Tibial artery (tissue), 4 donors: ENCODE measurements around the gene HDDC3.

Experiments
- DNase-seq, 2 donors: peaks; one replicate each; pipeline ENCODE4 v3.0.0-alpha.2; 2019
- H3K27ac ChIP-seq, 2 donors: fragments of 200-600 bp; sonication (generic) in 1 of 2; 1 replicate in 1 of 2; 2 replicates in 1 of 2; pipeline ENCODE4 v1.5.1; 2018 to 2019; ENCODE audit warnings: mild to moderate bottlenecking in 1 of 2
- H3K27me3 ChIP-seq, 2 donors: fragments of 200-600 bp; sonication (generic) in 1 of 2; one replicate each; pipeline versions ENCODE4 v1.5.1 to v1.6.0; 2016 to 2019
- H3K36me3 ChIP-seq, 3 donors: fragments of 200-600 bp; sonication (generic) in 2 of 3; one replicate each; pipeline ENCODE4 v1.5.1; 2016 to 2019; ENCODE audit warnings: mild to moderate bottlenecking in 2 of 3
- H3K4me1 ChIP-seq, 4 donors: fragments of 200-600 bp; sonication (generic) in 2 of 4; 1 replicate in 3 of 4; 2 replicates in 1 of 4; pipeline ENCODE4 v1.5.1; 2016 to 2019
- H3K4me3 ChIP-seq, 2 donors: fragments of 200-600 bp; sonication (generic) in 1 of 2; 1 replicate in 1 of 2; 2 replicates in 1 of 2; pipeline ENCODE4 v1.5.1; 2018 to 2019; ENCODE audit warnings: mild to moderate bottlenecking in 2 of 2
- H3K9me3 ChIP-seq, 3 donors: fragments of 200-600 bp; sonication (generic) in 1 of 3; one replicate each; pipeline ENCODE4 v1.5.1; 2016 to 2019
- intact Hi-C: fragments of 100-400 bp; cut with DNase I; formaldehyde crosslinking; loops from one replicate; pipeline ENCODE4 v1.15.0; 2023; ENCODE audit warnings: low total_unique reads
- TF ChIP-seq, protein P1 (sequence below), 2 experiments: fragments of 200-600 bp in 1 of 2; fragments of 450-650 bp in 1 of 2; IDR thresholded peaks; one replicate each; pipeline ENCODE4 v1.5.1; 2017 to 2019; ENCODE audit warnings: antibody characterized with exemption in 2 of 2, mild to moderate bottlenecking in 1 of 2, moderate library complexity in 1 of 2

The HDDC3 gene

DNA sequence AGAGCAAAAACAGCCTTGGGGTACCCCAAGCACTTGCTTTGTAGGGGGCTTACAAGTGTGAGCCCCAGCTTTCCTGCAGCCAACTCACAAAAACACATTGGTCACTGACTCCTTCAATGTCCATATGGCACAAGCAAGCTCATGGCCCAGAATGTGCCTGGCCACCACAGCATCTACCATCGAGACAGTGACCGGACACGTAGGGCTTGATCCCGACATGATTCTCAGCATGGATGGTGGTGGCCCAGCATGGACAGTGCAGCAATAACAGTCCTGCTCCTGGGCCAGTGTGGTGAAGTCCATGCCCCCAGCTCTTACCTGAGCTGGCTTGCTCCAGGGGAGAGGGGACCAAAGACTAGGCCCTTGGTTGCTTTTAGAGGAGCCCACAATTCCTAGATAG, 8.7 kb upstream of the HDDC3 start:
- Histone ChIP-seq H3K4me1 (peaks cover 0 to 11% (median 8%) of the 10 kb centered on the region in 4 donors), H3K27me3 (no peaks in the 10 kb centered on the region), H3K27ac (no peak overlapping the region), H3K36me3 (peaks cover 65 to 96% (median 78%) of the 10 kb centered on the region in 3 donors), H3K4me3 (no peak overlapping the region), H3K9me3 (no peaks in the 10 kb centered on the region)
- TF ChIP-seq, protein P1, sequence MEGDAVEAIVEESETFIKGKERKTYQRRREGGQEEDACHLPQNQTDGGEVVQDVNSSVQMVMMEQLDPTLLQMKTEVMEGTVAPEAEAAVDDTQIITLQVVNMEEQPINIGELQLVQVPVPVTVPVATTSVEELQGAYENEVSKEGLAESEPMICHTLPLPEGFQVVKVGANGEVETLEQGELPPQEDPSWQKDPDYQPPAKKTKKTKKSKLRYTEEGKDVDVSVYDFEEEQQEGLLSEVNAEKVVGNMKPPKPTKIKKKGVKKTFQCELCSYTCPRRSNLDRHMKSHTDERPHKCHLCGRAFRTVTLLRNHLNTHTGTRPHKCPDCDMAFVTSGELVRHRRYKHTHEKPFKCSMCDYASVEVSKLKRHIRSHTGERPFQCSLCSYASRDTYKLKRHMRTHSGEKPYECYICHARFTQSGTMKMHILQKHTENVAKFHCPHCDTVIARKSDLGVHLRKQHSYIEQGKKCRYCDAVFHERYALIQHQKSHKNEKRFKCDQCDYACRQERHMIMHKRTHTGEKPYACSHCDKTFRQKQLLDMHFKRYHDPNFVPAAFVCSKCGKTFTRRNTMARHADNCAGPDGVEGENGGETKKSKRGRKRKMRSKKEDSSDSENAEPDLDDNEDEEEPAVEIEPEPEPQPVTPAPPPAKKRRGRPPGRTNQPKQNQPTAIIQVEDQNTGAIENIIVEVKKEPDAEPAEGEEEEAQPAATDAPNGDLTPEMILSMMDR (IDR thresholded peaks at IDR 0.05), result no peak
- intact Hi-C loops, result no loop called here
- no peak for DNase-seq

DNA sequence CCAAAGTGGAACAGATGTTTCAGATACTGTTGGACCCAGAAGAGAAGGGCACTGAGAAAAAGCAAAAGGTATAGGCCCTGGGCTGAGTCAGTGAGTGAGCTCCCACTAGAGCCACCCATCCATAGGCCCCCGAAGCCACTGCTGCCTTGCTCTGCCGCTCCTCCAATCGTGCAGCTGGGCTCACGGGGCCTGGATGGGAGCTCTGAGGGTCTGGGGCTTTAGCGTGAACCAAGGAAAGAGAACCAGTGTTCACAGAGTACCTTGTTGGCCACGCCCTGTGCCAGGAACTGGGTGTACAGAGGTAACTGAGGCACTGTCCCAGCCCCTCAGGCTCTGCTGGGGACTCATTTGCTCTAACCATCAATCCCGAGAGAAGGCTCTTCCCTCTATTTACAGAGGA, 7.4 kb upstream of the HDDC3 start:
- peaks cover 0 to 17% (median 15%) of the 10 kb centered on the region in 4 donors for H3K4me1 ChIP-seq
- no peak overlapping the region for H3K27ac ChIP-seq
- no peak for DNase-seq
- H3K27me3 ChIP-seq, result no peaks in the 10 kb centered on the region
- intact Hi-C loops, result loop anchor here (10.0 kb wide), 1 partner anchor 325 kb away; no protein-coding TSS in a partner anchor
- peaks cover 58 to 84% (median 65%) of the 10 kb centered on the region in 3 donors for H3K36me3 ChIP-seq
- no peak overlapping the region for H3K4me3 ChIP-seq
- H3K9me3 ChIP-seq, result no peaks in the 10 kb centered on the region
- TF ChIP-seq, protein P1 (IDR thresholded peaks at IDR 0.05), result no peak

DNA sequence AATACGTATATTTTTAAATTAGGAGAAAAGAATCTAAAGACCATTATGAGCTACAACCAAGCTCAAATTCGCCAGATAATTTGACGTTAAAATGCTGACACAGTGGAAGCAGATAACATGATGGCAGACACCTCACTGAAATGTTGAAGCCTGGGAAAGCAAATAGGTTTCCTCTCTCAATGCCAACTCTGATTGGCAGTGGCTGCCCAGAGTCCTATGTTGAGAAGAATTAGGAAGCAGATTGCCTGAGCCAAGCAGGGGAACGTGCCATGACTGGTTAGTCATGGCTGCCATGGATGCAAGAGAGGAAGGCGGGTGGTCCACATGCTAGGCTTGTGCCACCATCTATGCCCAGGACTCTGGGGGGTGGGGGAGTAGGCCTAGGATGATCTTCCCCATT, 5.9 kb upstream of the HDDC3 start:
- Histone ChIP-seq H3K4me3 (no peak overlapping the region), H3K4me1 (peaks cover 0 to 27% (median 25%) of the 10 kb centered on the region in 4 donors), H3K36me3 (peaks cover 43 to 69% (median 50%) of the 10 kb centered on the region in 3 donors), H3K27ac (no peak overlapping the region), H3K27me3 (no peaks in the 10 kb centered on the region), H3K9me3 (no peaks in the 10 kb centered on the region)
- TF ChIP-seq, protein P1 (IDR thresholded peaks at IDR 0.05), result no peak
- intact Hi-C loops, result loop anchor here (10.0 kb wide), 1 partner anchor 327 kb away; no protein-coding TSS in a partner anchor
- no peak for DNase-seq

DNA sequence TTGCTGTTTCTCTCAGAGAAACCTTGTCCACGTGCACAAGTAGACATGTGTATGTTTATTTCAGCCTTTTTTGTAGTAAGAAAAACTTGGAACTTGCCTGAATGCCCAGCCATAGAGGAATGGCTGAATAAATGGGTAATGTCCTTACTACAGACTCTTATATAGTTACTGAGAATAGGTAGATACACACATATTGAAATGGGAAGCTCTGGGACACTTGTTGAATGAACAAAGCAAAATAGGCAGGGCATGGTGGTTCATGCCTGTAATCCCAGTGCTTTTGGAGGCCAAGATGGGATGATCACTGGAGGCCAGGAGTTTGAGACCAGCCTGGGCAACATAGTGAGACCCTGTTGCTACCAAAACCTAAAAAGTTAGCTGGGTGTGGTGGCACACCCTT, 4.5 kb upstream of the HDDC3 start:
- Histone ChIP-seq H3K4me1 (peaks cover 0 to 36% (median 30%) of the 10 kb centered on the region in 4 donors), H3K9me3 (no peaks in the 10 kb centered on the region), H3K36me3 (peaks cover 29 to 54% (median 36%) of the 10 kb centered on the region in 3 donors), H3K27ac (no peak overlapping the region), H3K27me3 (no peaks in the 10 kb centered on the region), H3K4me3 (no peak overlapping the region)
- intact Hi-C loops, result loop anchor here (10.0 kb wide), 1 partner anchor 328 kb away; no protein-coding TSS in a partner anchor
- no peak for DNase-seq
- TF ChIP-seq, protein P1 (IDR thresholded peaks at IDR 0.05), result no peak

DNA sequence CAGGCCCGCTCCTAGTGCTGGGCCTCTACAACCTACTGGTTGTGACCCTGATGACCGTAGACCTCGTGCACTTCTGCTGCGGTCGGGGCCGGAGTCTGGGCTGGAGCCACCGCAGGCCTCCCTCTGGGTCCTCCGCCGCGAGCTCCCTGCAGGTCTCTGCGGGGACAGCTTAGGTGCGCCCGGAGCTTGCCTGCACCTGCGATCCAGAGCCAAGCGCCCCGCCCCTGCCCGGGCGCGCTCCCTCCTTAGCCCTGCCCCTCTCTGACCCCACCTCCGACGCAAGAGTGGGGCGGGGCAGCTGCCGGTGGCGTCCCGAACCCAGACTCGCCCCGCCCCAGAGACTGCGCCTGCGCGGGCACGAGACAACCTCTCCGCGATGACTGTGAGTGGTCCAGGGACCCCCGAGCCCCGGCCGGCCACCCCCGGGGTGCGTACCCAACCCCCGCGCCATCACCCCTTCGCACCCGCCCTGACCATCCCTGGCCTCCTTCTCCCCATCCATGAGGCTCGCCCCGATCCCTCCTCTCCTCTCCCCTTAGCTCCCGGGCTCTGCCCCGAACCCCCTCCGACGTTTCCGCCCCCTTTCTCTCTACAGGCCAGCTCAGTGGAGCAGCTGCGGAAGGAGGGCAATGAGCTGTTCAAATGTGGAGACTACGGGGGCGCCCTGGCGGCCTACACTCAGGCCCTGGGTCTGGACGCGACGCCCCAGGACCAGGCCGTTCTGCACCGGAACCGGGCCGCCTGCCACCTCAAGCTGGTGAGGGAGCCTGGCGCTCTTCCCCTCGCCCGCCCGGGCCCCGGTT, 2.8 kb upstream of the HDDC3 start, which contains the start of gene UNC45A:
UNC45A (plus strand) TSS at position 337 of the 803 bp plus-strand sequence; CDS start at position 377, 40 bp downstream.
- H3K4me1 ChIP-seq, result peaks cover 0 to 52% (median 39%) of the 10 kb centered on the region in 4 donors

More for the DNA sequence above, 2.8 kb upstream of the HDDC3 start, which contains the start of gene UNC45A:
- Histone ChIP-seq H3K36me3 (peaks cover 13 to 38% (median 19%) of the 10 kb centered on the region in 3 donors), H3K4me3 (peak within 1 kb of the TSS; percentile 65 to 91), H3K27me3 (no peaks in the 10 kb centered on the region), H3K27ac (peak within 1 kb of the TSS; percentile 82 to 90), H3K9me3 (no peaks in the 10 kb centered on the region)
- TF ChIP-seq, protein P1 (IDR thresholded peaks at IDR 0.05), result no peak
- intact Hi-C loops, result loop anchor here (5.0 to 10.0 kb wide), 2 partner anchors 63 to 330 kb away; no protein-coding TSS in a partner anchor
- peak; percentile 91 to 95 for DNase-seq
